ENCODE measurements around the gene TLX1.
A peak's percentile ranks its signal among the peaks of the same experiment; 100 is the strongest.
"Not testable (repeated sequence)": the region's sequence is repeated elsewhere in the genome, so short reads cannot be mapped to it uniquely, and the experiment has no call there.

The TLX1 gene

GRCh38 chr10:101145145-101145544 lies 14.0 kb downstream of the TLX1 start:
- Mint-ChIP-seq H3K4me3 (no peak overlapping the region), H3K27ac (no peak overlapping the region), H3K27me3 (peaks cover 85% of the 10 kb centered on the region), H3K4me1 (peaks cover 13% of the 10 kb centered on the region), H3K36me3 (ENCODE audit: low read depth) (no peaks in the 10 kb centered on the region), H3K9me3 (no peaks in the 10 kb centered on the region)
- no peak for DNase-seq
- ATAC-seq, result no peak

DNA sequence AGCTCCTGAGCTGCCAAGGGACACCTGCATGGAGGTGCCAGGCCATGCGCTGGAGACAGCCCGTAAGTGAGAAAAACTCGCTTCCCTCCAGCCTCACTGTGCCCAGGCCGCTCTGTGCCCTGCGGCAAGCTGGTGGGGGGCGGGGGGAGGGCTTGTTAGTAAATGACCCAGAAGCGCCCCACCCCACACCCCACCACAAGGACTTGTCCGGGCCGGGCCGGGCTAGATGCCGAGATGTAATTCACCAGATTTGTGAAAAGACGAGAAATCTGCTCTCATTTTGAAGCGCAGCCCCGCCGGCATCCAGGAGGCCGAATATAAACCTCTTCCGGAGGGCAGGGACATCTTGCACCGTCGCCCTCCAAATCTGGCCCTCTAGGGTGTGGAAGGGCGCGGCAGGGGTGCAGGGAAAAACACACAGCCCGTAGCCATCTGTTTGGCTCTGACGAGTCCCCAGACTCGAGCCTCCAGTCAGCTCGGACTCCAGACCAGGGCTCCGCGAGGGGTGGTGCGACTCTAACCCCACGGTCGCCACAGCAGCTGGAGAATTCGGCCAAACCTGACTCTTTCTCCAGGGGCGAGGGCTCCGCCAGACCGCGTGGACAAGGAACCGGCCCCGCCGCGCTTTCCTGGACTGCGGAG lies 14.8 kb downstream of the TLX1 start:
- ATAC-seq (no peak), DNase-seq (no peak)
- H3K4me1 Mint-ChIP-seq, result peaks cover 8% of the 10 kb centered on the region
- no peaks in the 10 kb centered on the region for H3K9me3 Mint-ChIP-seq
- H3K27me3 Mint-ChIP-seq, result peaks cover 87% of the 10 kb centered on the region
- H3K4me3 Mint-ChIP-seq, result no peak overlapping the region
- no peaks in the 10 kb centered on the region for H3K36me3 Mint-ChIP-seq (ENCODE audit: low read depth)
- no peak overlapping the region for H3K27ac Mint-ChIP-seq

DNA sequence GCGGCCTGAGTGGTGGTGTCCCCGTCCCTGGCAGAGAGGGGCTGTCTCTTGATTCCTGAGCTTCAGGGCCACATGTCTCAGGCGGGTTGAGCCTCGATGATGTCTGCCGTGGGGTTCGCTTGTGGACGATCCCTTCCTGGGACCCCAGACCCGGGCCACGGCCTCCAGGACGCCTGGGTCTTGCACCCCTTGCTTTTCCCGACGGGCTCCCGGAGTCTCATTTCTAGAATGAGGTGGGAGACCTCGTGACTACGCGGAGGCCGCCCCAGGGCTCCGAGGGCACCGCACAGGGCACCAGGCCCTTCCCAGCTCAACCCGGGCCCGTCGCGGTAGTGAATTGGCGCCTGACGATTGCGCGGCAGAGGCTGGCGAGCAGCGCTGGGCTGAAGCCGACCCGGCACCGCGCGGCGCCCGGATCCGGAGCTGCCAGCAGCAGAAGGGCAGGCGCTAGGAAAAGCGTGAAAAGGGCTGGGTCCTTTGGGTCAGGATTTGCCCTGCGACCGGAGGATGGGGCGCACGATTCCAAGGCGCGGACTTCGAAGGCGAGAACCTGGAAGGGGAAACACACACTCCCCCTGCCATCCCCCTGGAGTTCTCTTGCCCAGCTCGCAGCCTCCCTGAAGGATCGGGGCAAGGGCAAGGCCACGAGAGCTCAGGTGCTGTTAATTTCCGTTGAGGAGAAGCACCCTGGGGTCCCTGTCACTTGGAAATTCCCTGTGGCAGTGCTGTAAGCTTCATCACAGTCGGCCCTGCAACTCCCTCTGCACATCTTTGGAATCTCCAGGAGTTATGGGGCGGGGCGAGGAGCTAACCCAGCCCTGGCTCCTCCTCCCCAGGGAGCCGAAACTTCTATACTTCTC lies 15.5 kb downstream of the TLX1 start:
- Mint-ChIP-seq H3K36me3 (ENCODE audit: low read depth) (no peaks in the 10 kb centered on the region), H3K27me3 (peaks cover 83% of the 10 kb centered on the region), H3K4me3 (no peak overlapping the region), H3K4me1 (peaks cover 8% of the 10 kb centered on the region), H3K27ac (no peak overlapping the region), H3K9me3 (no peaks in the 10 kb centered on the region)
- no peak for DNase-seq
- no peak for ATAC-seq

- DNase-seq (no peak), ATAC-seq (no peak)
- Mint-ChIP-seq H3K36me3 (ENCODE audit: low read depth) (no peaks in the 10 kb centered on the region), H3K27me3 (peaks cover 67% of the 10 kb centered on the region), H3K4me3 (no peak overlapping the region), H3K4me1 (no peaks in the 10 kb centered on the region), H3K9me3 (no peaks in the 10 kb centered on the region), H3K27ac (no peak overlapping the region)
Observed at GRCh38 chr10:101151395-101151794, 20.3 kb downstream of the TLX1 start.

- Mint-ChIP-seq H3K27ac (no peak overlapping the region), H3K27me3 (peaks cover 70% of the 10 kb centered on the region), H3K4me3 (no peak overlapping the region), H3K36me3 (ENCODE audit: low read depth) (no peaks in the 10 kb centered on the region), H3K4me1 (no peaks in the 10 kb centered on the region), H3K9me3 (no peaks in the 10 kb centered on the region)
- DNase-seq (no peak), ATAC-seq (no peak)
Observed at GRCh38 chr10:101152316-101152715, 21.2 kb downstream of the TLX1 start.

- DNase-seq; H3K9me3 Mint-ChIP-seq; H3K4me3 Mint-ChIP-seq; H3K27ac Mint-ChIP-seq; ATAC-seq; H3K36me3 Mint-ChIP-seq (ENCODE audit: low read depth); H3K4me1 Mint-ChIP-seq: not testable (repeated sequence)
- H3K27me3 Mint-ChIP-seq, result peaks cover 60% of the 10 kb centered on the region
Observed at GRCh38 chr10:101154506-101154905, 23.4 kb downstream of the TLX1 start.

- Mint-ChIP-seq H3K36me3 (ENCODE audit: low read depth) (no peaks in the 10 kb centered on the region), H3K4me1 (no peaks in the 10 kb centered on the region), H3K9me3 (no peaks in the 10 kb centered on the region), H3K27me3 (peaks cover 50% of the 10 kb centered on the region), H3K4me3 (no peak overlapping the region), H3K27ac (no peak overlapping the region)
- DNase-seq (no peak), ATAC-seq (no peak)
Observed at GRCh38 chr10:101155896-101156295, 24.8 kb downstream of the TLX1 start.

GRCh38 chr10:101157756-101158458 lies 26.8 kb downstream of the TLX1 start:
- Mint-ChIP-seq H3K27ac (no peak overlapping the region), H3K4me3 (no peak overlapping the region), H3K36me3 (ENCODE audit: low read depth) (no peaks in the 10 kb centered on the region), H3K27me3 (peaks cover 57% of the 10 kb centered on the region), H3K4me1 (peaks cover 8% of the 10 kb centered on the region), H3K9me3 (no peaks in the 10 kb centered on the region)
- ATAC-seq (no peak), DNase-seq (no peak)

DNA sequence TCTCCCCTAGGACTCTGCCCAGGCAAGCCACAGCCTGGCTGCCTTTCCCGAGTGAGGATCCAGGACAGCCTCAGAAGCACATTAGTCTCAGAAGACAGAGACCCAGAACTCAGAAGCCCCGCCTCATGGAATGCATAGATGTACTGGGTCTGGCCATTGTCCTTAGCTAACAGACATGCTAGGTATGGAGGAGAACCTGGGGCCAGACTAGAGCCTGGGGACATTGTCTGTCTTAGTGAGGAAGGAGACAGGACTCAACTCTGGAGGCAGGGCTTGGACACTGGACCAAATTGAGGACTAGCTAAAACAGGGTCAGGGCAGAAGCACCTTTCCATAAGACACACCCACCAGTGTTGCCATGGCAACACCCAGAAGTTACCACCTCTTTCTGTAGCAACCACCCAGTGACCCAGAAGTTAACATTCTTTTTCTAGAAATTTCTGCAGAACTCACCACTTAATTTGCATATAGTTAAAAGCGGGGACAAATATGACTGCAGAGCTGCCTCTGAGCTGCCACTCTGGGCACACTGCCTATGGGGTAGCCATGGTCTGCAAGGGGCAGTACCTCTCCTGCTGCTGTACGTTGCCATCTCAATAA lies 27.5 kb downstream of the TLX1 start:
- H3K27me3 Mint-ChIP-seq, result peaks cover 57% of the 10 kb centered on the region
- ATAC-seq (no peak), DNase-seq (no peak)
- no peaks in the 10 kb centered on the region for H3K9me3 Mint-ChIP-seq
- H3K36me3 Mint-ChIP-seq (ENCODE audit: low read depth), result no peaks in the 10 kb centered on the region
- H3K27ac Mint-ChIP-seq, result no peak overlapping the region
- peaks cover 8% of the 10 kb centered on the region for H3K4me1 Mint-ChIP-seq
- no peak overlapping the region for H3K4me3 Mint-ChIP-seq

DNA sequence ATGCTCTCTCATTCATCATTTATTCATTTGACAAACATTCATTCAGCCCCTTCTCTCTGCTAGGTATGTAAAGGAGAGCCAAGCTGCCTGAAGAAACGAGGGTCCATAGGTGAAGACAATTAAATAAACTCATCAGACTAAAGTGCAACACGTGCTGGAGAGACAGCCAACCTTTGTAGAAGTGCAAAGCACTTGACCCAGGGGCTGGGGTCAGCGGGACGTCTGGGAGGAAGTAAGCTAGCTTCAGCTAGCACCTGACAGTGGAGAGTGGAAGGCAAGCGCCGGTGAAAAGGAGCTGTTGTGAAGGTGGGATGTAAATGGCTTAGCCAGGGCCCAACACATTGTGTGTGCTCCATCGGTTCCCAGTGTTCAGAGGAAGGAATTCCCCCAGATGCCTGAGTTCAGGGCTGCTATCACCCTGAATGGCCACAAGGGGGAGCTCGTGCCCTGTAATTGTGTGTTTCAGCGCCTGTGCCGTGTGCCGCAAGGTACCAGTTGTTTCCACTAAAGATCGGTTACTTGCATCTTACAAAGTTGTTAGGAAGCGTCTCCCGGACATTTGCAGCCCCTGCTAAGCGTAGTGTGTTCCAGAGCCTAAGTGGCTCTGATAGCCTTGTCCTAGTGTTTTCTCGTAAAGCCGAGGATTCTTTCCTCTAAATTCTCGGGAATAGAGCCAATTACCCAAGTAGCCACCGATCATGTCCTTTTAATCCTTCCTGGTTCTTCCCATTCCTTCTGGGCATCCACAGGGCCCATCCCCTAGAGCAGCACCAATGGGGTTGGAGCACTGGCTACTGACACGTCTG lies 30.6 kb downstream of the TLX1 start:
- Mint-ChIP-seq H3K36me3 (ENCODE audit: low read depth) (no peaks in the 10 kb centered on the region), H3K27me3 (peaks cover 61% of the 10 kb centered on the region), H3K9me3 (no peaks in the 10 kb centered on the region), H3K4me3 (peak overlapping the region; percentile 6), H3K4me1 (peaks cover 8% of the 10 kb centered on the region), H3K27ac (no peak overlapping the region)
- DNase-seq (peak; percentile 76), ATAC-seq (peak; percentile 66)

DNA sequence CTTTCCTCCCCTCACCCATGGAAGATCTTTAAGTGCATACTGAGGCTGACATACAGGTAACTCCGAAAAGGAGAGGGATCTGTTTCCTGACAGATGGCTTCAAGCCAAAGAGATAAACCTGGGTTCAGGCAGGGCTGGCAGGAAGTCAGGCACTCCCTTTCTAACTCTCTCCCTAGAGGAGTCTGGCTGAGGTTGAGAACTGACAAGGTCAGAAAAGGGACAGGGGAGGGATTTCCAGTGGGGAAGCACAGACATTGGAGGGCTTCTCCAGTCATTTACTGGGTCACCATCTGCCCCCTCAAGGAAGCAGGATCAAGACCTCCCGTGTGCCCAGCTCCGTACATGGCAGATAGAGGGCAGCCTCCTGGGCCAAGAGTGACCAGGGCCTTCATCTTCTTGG lies 31.6 kb downstream of the TLX1 start:
- DNase-seq (no peak), ATAC-seq (no peak)
- H3K4me1 Mint-ChIP-seq, result peaks cover 8% of the 10 kb centered on the region
- H3K36me3 Mint-ChIP-seq (ENCODE audit: low read depth), result no peaks in the 10 kb centered on the region
- H3K27ac Mint-ChIP-seq, result no peak overlapping the region
- no peaks in the 10 kb centered on the region for H3K9me3 Mint-ChIP-seq
- no peak overlapping the region for H3K4me3 Mint-ChIP-seq
- peaks cover 59% of the 10 kb centered on the region for H3K27me3 Mint-ChIP-seq

DNA sequence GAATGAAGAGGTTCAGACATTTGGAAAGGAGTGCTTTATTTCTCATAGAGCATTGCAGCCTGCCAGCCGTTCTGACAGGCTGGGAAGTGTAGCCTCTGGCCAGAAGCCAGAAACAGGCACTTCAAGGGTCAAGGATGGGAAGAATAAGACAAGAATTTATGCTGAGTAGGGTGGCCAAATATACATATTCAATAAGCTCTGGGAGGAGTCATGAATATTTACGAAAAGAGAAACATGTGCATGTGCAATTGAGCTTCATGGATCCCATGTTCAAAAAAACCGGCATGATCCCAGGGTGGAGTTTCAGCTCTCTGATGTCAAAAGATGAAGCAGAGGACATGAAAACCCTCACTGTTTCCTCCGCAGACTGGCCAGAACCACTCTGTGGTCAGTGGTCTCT lies 32.9 kb downstream of the TLX1 start:
- no peak overlapping the region for H3K27ac Mint-ChIP-seq
- no peak overlapping the region for H3K4me3 Mint-ChIP-seq
- no peak for DNase-seq
- H3K9me3 Mint-ChIP-seq, result no peaks in the 10 kb centered on the region
- H3K36me3 Mint-ChIP-seq (ENCODE audit: low read depth), result no peaks in the 10 kb centered on the region
- peaks cover 58% of the 10 kb centered on the region for H3K27me3 Mint-ChIP-seq
- peaks cover 8% of the 10 kb centered on the region for H3K4me1 Mint-ChIP-seq
- ATAC-seq, result no peak

DNA sequence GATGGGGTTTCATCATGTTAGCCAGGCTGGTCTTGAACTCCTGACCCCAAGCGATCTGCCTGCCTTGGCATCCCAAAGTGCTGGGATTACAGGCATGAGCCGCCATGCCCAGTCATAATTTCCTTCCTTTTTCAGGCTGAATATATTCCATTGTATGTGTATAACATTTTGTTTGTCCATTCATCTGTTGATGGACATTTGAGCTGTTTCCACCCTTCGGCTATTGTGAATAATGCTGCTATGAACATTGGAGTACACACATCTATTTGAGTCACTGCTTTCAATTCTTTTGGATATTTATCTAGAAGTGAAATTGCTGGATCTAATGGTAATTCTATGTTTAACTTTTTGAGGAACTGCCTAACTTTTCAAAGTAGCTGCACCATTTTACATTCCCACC lies 34.6 kb downstream of the TLX1 start:
- no peak overlapping the region for H3K27ac Mint-ChIP-seq

GRCh38 chr10:101166430-101166829 lies 35.3 kb downstream of the TLX1 start:
- no peak for DNase-seq
- peaks cover 7% of the 10 kb centered on the region for H3K4me1 Mint-ChIP-seq
- ATAC-seq, result no peak
- peaks cover 59% of the 10 kb centered on the region for H3K27me3 Mint-ChIP-seq
- no peak overlapping the region for H3K27ac Mint-ChIP-seq
- H3K4me3 Mint-ChIP-seq, result no peak overlapping the region
- H3K36me3 Mint-ChIP-seq (ENCODE audit: low read depth), result no peaks in the 10 kb centered on the region
- no peaks in the 10 kb centered on the region for H3K9me3 Mint-ChIP-seq

More for the DNA sequence above, 34.6 kb downstream of the TLX1 start:
- Mint-ChIP-seq H3K9me3 (no peaks in the 10 kb centered on the region), H3K4me3 (no peak overlapping the region), H3K27me3 (peaks cover 63% of the 10 kb centered on the region), H3K36me3 (ENCODE audit: low read depth) (no peaks in the 10 kb centered on the region), H3K4me1 (peaks cover 8% of the 10 kb centered on the region)
- ATAC-seq (no peak), DNase-seq (no peak)

Data from activated naive CD8-positive, alpha-beta T cell treated with anti-CD3 and anti-CD28 coated beads, Interleukin-2, amount 50 U/mL, for 24 hours (primary cell).